Adrenal gland (tissue), 5 donors: ENCODE results near the gene TPM4.

Experiments
- CTCF ChIP-seq, 6 experiments: fragments of 450-650 bp in 4 of 6; fragments of 200-600 bp in 2 of 6; sonication (generic) in 1 of 6; IDR thresholded peaks; 1 replicate in 5 of 6; 2 replicates in 1 of 6; pipeline versions ENCODE4 v1.5.1 to v1.8.0; 2016 to 2021; ENCODE audit warnings: antibody characterized with exemption in 6 of 6, mild to moderate bottlenecking in 2 of 6, moderate library complexity in 1 of 6
- POLR2A ChIP-seq, 2 donors: fragments of 450-650 bp; IDR thresholded peaks; one replicate each; pipeline ENCODE4 v1.6.1; 2017; ENCODE audit warnings: antibody characterized with exemption in 2 of 2, mild to moderate bottlenecking in 2 of 2, moderate library complexity in 1 of 2
- donor health status: DM: no; HTN: no; CAD: no.

- TF ChIP-seq CTCF (IDR thresholded peaks at IDR 0.05) (no peak), POLR2A (IDR thresholded peaks at IDR 0.05) (no peak)
Measured at GRCh38 chr19:16052353-16052752, 23.9 kb upstream of the TPM4 start.
